ENCODE results near the gene CARD10. TPM values are rescaled to one million over a fixed set of nuclear protein-coding genes. Genes with fewer than 3 reads are reported as not detected.

CARD10 gene
- total RNA-seq, 1 experiment from 2014 or later: 17.5 TPM

DNA sequence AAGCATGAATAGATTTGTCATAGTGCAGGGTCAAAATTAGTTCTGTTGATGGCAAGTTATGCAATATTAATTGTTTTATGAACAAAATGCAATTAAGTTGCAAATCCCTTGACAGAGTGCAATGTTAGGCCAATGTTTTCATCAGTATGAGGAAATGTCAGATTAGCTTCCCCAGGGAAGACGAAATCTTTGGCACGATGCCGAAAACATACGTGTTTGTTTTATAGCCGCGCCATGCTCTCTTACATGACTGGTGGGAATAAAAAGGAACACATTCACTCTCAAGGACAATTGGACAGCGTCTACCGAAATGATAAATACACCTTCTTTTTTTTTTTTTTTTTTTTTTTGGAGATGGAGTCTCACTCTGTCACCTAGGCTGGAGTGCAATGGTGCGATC lies 60.0 kb downstream of the CARD10 start:
- Mint-ChIP-seq H3K9me3 (no peaks in the 10 kb centered on the region), H3K27ac (no peak overlapping the region), H3K36me3 (no peaks in the 10 kb centered on the region), H3K27me3 (ENCODE audit: low read depth) (no peaks in the 10 kb centered on the region), H3K4me3 (no peak overlapping the region), H3K4me1 (peaks cover 5% of the 10 kb centered on the region; the same call in 1 of the 2 replicates)
- POLR2A ChIA-PET: no interaction called here
- no peak for TF ChIP-seq CREM (CRISPR knock-in tag; IDR thresholded peaks at IDR 0.05)
- no peak for TF ChIP-seq CREB1 (CRISPR knock-in tag; IDR thresholded peaks at IDR 0.05)
- TF ChIP-seq, protein P1, sequence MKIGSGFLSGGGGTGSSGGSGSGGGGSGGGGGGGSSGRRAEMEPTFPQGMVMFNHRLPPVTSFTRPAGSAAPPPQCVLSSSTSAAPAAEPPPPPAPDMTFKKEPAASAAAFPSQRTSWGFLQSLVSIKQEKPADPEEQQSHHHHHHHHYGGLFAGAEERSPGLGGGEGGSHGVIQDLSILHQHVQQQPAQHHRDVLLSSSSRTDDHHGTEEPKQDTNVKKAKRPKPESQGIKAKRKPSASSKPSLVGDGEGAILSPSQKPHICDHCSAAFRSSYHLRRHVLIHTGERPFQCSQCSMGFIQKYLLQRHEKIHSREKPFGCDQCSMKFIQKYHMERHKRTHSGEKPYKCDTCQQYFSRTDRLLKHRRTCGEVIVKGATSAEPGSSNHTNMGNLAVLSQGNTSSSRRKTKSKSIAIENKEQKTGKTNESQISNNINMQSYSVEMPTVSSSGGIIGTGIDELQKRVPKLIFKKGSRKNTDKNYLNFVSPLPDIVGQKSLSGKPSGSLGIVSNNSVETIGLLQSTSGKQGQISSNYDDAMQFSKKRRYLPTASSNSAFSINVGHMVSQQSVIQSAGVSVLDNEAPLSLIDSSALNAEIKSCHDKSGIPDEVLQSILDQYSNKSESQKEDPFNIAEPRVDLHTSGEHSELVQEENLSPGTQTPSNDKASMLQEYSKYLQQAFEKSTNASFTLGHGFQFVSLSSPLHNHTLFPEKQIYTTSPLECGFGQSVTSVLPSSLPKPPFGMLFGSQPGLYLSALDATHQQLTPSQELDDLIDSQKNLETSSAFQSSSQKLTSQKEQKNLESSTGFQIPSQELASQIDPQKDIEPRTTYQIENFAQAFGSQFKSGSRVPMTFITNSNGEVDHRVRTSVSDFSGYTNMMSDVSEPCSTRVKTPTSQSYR (CRISPR knock-in tag; IDR thresholded peaks at IDR 0.05): no peak
- TF ChIP-seq JAZF1 (CRISPR knock-in tag; IDR thresholded peaks at IDR 0.05): no peak
- ATAC-seq: no peak
- CTCF ChIA-PET: interaction anchor here (0.7 to 2.1 kb wide), 4 partner anchors 13 to 248 kb away, joined by 3 to 18 read pairs (median 12); no protein-coding TSS in a partner anchor
- DNase-seq (ENCODE audit: low spot score): no peak

DNA sequence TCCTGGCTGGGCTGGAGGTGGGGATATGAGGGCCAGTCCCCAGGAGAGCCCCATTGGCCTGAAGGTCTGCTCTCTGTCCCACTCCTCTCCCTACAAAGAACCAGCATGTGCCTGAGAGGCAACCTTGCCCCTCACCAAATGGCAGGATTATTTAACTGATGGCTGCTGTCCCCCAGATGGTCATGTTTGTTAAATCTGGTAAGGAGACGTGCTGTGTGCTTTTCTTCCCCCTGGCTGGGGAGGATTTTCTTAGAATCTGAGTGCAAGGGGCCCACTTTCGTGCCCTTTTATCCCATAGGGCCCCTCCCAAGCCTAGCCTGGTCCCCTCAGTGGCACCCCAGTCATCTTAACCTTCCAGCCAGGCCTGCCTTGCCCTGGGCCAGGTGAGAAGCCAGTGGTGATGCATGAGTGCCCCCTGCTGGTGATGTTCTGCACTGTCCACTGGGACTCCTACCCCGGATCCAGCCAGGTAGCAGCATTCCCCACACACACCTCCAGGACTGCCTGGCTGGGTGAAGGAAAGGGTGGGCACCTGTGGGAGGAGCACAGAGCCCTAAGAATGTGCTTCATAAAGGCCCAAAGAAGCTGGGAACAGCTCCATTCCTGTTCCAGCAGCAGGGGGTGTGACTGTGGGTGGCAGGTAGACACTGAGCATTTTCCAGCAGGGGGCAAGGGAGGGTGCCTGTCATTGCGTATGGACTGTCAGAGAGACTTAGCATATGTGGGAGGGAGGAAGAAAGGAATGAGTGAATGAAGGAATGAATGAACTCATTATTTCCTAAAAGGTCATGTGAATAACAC lies 61.9 kb downstream of the CARD10 start:
- no peaks in the 10 kb centered on the region for H3K36me3 Mint-ChIP-seq
- peak; percentile 98 for ATAC-seq
- no peak overlapping the region for H3K4me3 Mint-ChIP-seq
- no peaks in the 10 kb centered on the region for H3K9me3 Mint-ChIP-seq
- no peaks in the 10 kb centered on the region for H3K27me3 Mint-ChIP-seq (ENCODE audit: low read depth)
- TF ChIP-seq, protein P2, sequence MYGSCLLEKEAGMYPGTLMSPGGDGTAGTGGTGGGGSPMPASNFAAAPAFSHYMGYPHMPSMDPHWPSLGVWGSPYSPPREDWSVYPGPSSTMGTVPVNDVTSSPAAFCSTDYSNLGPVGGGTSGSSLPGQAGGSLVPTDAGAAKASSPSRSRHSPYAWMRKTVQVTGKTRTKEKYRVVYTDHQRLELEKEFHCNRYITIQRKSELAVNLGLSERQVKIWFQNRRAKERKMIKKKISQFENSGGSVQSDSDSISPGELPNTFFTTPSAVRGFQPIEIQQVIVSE (CRISPR knock-in tag; IDR thresholded peaks at IDR 0.05; ENCODE audit: borderline replicate concordance): no peak
- TF ChIP-seq ZNF423 (CRISPR knock-in tag; IDR thresholded peaks at IDR 0.05) (peak; percentile 29; the same call in 1 of the 2 replicates), GRHL2 (CRISPR knock-in tag; IDR thresholded peaks at IDR 0.05; ENCODE audit: insufficient replicate concordance, severe bottlenecking) (no peak), ATF1 (CRISPR knock-in tag; IDR thresholded peaks at IDR 0.05) (no peak), ELF4 (CRISPR knock-in tag; IDR thresholded peaks at IDR 0.05; ENCODE audit: low read depth) (no peak), GTF2I (CRISPR knock-in tag; conservative IDR thresholded peaks at IDR 0.05) (no peak), FOXJ3 (CRISPR knock-in tag; IDR thresholded peaks at IDR 0.05; ENCODE audit: borderline replicate concordance) (no peak), NFATC4 (CRISPR knock-in tag; IDR thresholded peaks at IDR 0.05) (no peak), ZNF138 (CRISPR knock-in tag; conservative IDR thresholded peaks at IDR 0.05) (0 out of 2 replicates have a peak, but pooled peaks have one; percentile 25), CBFB (CRISPR knock-in tag; IDR thresholded peaks at IDR 0.05; ENCODE audit: low read depth) (peak; percentile 71; the same call in 1 of the 2 replicates), NR2C2 (CRISPR knock-in tag; IDR thresholded peaks at IDR 0.05) (no peak), JAZF1 (CRISPR knock-in tag; IDR thresholded peaks at IDR 0.05) (no peak), ZNF263 (CRISPR knock-in tag; IDR thresholded peaks at IDR 0.05; ENCODE audit: low read depth) (no peak), TP53 (CRISPR knock-in tag; IDR thresholded peaks at IDR 0.05) (no peak)
- TF ChIP-seq, protein P3, sequence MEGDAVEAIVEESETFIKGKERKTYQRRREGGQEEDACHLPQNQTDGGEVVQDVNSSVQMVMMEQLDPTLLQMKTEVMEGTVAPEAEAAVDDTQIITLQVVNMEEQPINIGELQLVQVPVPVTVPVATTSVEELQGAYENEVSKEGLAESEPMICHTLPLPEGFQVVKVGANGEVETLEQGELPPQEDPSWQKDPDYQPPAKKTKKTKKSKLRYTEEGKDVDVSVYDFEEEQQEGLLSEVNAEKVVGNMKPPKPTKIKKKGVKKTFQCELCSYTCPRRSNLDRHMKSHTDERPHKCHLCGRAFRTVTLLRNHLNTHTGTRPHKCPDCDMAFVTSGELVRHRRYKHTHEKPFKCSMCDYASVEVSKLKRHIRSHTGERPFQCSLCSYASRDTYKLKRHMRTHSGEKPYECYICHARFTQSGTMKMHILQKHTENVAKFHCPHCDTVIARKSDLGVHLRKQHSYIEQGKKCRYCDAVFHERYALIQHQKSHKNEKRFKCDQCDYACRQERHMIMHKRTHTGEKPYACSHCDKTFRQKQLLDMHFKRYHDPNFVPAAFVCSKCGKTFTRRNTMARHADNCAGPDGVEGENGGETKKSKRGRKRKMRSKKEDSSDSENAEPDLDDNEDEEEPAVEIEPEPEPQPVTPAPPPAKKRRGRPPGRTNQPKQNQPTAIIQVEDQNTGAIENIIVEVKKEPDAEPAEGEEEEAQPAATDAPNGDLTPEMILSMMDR (IDR thresholded peaks at IDR 0.05): peak; percentile 96
- TF ChIP-seq, protein P4, sequence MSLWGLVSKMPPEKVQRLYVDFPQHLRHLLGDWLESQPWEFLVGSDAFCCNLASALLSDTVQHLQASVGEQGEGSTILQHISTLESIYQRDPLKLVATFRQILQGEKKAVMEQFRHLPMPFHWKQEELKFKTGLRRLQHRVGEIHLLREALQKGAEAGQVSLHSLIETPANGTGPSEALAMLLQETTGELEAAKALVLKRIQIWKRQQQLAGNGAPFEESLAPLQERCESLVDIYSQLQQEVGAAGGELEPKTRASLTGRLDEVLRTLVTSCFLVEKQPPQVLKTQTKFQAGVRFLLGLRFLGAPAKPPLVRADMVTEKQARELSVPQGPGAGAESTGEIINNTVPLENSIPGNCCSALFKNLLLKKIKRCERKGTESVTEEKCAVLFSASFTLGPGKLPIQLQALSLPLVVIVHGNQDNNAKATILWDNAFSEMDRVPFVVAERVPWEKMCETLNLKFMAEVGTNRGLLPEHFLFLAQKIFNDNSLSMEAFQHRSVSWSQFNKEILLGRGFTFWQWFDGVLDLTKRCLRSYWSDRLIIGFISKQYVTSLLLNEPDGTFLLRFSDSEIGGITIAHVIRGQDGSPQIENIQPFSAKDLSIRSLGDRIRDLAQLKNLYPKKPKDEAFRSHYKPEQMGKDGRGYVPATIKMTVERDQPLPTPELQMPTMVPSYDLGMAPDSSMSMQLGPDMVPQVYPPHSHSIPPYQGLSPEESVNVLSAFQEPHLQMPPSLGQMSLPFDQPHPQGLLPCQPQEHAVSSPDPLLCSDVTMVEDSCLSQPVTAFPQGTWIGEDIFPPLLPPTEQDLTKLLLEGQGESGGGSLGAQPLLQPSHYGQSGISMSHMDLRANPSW (CRISPR knock-in tag; conservative IDR thresholded peaks at IDR 0.05; ENCODE audit: low read depth): no peak
- TF ChIP-seq, protein P5, sequence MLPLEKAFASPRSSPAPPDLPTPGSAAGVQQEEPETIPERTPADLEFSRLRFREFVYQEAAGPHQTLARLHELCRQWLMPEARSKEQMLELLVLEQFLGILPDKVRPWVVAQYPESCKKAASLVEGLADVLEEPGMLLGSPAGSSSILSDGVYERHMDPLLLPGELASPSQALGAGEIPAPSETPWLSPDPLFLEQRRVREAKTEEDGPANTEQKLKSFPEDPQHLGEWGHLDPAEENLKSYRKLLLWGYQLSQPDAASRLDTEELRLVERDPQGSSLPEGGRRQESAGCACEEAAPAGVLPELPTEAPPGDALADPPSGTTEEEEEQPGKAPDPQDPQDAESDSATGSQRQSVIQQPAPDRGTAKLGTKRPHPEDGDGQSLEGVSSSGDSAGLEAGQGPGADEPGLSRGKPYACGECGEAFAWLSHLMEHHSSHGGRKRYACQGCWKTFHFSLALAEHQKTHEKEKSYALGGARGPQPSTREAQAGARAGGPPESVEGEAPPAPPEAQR (CRISPR knock-in tag; IDR thresholded peaks at IDR 0.05): no peak
- TF ChIP-seq, protein P6, sequence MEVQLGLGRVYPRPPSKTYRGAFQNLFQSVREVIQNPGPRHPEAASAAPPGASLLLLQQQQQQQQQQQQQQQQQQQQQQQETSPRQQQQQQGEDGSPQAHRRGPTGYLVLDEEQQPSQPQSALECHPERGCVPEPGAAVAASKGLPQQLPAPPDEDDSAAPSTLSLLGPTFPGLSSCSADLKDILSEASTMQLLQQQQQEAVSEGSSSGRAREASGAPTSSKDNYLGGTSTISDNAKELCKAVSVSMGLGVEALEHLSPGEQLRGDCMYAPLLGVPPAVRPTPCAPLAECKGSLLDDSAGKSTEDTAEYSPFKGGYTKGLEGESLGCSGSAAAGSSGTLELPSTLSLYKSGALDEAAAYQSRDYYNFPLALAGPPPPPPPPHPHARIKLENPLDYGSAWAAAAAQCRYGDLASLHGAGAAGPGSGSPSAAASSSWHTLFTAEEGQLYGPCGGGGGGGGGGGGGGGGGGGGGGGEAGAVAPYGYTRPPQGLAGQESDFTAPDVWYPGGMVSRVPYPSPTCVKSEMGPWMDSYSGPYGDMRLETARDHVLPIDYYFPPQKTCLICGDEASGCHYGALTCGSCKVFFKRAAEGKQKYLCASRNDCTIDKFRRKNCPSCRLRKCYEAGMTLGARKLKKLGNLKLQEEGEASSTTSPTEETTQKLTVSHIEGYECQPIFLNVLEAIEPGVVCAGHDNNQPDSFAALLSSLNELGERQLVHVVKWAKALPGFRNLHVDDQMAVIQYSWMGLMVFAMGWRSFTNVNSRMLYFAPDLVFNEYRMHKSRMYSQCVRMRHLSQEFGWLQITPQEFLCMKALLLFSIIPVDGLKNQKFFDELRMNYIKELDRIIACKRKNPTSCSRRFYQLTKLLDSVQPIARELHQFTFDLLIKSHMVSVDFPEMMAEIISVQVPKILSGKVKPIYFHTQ (CRISPR knock-in tag; IDR thresholded peaks at IDR 0.05): no peak
- no peak overlapping the region for H3K27ac Mint-ChIP-seq
- ChIA-PET CTCF (interaction anchor here (0.5 to 3.3 kb wide), 19 partner anchors 8 to 389 kb away, joined by 3 to 18 read pairs (median 5); no protein-coding TSS in a partner anchor), POLR2A (no interaction called here)
- peak; percentile 94 for DNase-seq (ENCODE audit: low spot score)
- peaks cover 2% of the 10 kb centered on the region; the same call in 1 of the 2 replicates for H3K4me1 Mint-ChIP-seq

Data from WTC11 (cell line).